Measurements from ENCODE around the gene ADGRD2. TPM values are rescaled to one million over a fixed set of nuclear protein-coding genes. Genes with fewer than 3 reads are reported as not detected.

The ADGRD2 gene
- polyA plus RNA-seq, 3 donors, result not detected

DNA sequence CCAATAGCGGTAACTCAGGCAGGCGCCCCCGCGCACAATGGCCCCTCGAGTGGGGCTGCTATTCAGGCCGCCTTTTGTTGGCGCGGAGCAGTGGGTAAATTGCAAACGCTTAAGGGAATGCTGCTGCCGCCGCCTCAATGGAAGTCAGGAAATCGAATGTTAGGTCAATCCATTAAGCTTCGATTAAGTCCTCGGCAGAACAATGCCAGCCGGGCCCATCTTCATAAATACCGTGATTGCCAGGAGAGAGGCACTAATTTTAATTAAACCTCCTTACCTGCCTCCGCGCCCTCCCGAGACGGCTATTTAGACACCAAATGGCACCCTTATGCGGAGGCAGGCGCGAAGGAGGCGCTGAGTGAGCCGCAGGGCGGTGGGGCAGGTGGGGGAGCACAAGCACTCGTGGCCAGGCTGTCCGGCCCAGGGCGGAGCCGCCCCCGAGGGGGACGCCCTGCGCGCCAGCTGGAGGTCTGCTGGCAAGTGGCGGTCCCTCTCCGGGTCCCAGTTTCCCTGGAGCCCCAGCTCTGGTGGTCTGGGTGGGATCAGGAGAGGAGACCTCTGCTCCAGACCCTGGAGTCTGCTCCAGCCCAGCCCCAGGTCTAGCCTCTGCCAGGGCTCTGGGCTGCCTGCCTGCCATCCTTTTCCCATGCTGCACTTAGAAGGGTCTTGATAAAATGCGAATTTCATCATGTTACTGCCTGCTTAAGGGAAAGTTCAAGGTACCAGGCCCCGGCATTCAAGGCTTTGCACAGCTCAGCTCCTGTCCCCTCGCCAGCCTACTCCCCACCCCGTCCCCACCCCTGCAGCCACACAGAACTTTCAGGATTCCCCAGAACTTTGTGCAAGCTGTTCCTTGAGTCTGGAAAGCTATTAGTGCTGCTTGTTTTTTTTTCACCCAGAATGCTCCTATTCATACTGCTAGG is 37.3 kb downstream of the ADGRD2 start:
- WGBS, 3 donors, result 37 to 46% (median 45%) methylated on average over 40 of the region's 40 CpGs

GRCh38 chr9:124488641-124489210 is 38.5 kb downstream of the ADGRD2 start:
- WGBS, 3 donors, result 90 to 93% (median 91%) methylated on average over 6 to 8 of the region's 8 CpGs
- no peak overlapping the region for H3K27ac ChIP-seq (ENCODE audit: low read depth, low read length)

More for the DNA sequence above, 37.3 kb downstream of the ADGRD2 start:
- no peak overlapping the region for H3K27ac ChIP-seq (ENCODE audit: low read depth, low read length)

DNA sequence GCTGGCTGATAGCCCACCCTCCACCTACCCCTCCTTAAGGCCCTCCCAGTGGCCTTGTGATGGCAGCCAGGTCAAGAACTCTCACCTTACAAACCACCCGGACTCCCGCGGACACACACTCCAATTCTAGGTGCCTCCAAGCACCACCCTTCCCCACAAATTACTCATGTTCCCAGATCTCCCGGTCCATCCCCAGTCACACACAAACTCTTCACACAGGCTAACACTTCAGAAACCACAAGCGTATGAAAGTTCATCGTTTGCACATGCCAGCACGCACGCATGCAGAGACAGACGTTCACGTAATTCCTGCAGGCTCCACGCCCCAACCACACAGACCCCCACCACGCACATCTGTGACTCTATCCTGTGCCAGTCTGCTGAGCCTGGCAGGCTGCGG is 39.0 kb downstream of the ADGRD2 start:
- WGBS, 3 donors, result 51 to 78% (median 71%) methylated on average over 13 of the region's 13 CpGs
- H3K27ac ChIP-seq (ENCODE audit: low read depth, low read length), result no peak overlapping the region

GRCh38 chr9:124490004-124490403 is 39.8 kb downstream of the ADGRD2 start:
- 76 to 83% (median 80%) methylated on average over 2 of the region's 2 CpGs for WGBS, 3 donors
- H3K27ac ChIP-seq (ENCODE audit: low read depth, low read length), result no peak overlapping the region

DNA sequence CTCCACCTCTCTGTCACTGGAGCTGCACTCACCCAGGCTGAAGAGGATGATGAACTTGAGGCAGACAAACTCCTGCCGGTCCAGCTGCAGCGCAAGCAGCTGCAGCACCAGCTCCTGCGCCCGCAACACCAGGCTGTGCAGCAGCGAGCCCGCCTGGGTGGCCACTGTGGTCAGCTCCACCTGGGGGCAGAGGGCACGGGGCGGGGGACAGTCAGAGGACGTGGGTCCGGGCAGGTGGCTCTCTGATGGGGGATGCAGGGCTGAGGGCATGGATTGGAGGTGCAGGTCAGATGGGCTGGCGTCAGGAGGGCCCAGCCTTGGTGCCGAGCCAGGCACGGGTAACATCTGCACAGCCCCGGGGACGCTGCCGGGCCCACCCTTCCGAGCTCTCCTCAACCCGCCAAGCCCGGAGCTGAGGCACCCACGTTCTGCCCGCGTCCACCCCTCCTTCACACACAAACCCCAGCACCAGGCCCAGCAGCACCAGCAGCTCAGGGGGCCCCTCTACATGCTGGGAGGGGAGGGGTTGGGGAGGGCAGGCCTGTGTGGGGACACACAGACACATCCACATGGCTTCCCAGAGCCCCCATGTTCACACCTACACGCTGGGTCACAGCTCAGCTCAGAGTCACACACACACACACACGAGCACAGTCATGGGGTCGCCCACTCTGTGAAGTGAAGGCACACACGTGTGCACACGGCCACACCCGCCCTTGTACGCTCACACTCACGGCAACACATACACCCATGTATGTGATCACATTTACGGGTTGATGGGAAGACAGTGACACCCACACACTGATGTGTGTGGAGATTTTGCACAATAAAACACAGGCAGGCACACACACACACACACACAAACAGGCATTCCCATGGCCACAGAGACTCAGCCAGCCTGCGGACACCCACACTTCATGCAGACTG is 41.1 kb downstream of the ADGRD2 start:
- no peak overlapping the region for H3K27ac ChIP-seq (ENCODE audit: low read depth, low read length)

DNA sequence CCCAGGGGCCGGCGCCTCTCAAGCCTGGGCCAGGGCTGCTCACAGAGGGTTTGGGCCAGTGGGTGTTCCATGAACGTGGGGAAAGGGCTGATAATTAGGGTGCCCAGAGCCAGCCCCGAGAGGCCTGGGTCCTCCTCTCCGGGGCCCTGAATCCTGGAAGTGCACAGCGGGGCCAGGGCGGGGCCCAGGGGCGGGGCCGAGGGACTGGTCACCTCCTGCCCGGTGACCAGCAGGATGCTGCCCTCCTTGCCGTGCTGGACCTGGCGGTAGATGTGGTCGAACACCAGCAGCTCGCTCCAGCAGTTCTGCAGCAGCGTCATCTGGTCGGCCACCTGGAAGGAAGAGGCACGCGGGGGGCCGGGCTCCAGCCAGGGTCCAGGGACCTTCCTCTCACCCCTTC is 42.6 kb downstream of the ADGRD2 start:
- no peak overlapping the region for H3K27ac ChIP-seq (ENCODE audit: low read depth, low read length)
- 77 to 85% (median 78%) methylated on average over 10 to 19 of the region's 19 CpGs for WGBS, 3 donors

More for the DNA sequence above, 41.1 kb downstream of the ADGRD2 start:
- 74 to 87% (median 81%) methylated on average over 25 to 32 of the region's 32 CpGs for WGBS, 3 donors

- H3K27ac ChIP-seq (ENCODE audit: low read depth, low read length), result no peak overlapping the region
- 81 to 88% (median 85%) methylated on average over 4 of the region's 4 CpGs for WGBS, 3 donors
Observed at GRCh38 chr9:124493218-124493617, 43.0 kb downstream of the ADGRD2 start.

DNA sequence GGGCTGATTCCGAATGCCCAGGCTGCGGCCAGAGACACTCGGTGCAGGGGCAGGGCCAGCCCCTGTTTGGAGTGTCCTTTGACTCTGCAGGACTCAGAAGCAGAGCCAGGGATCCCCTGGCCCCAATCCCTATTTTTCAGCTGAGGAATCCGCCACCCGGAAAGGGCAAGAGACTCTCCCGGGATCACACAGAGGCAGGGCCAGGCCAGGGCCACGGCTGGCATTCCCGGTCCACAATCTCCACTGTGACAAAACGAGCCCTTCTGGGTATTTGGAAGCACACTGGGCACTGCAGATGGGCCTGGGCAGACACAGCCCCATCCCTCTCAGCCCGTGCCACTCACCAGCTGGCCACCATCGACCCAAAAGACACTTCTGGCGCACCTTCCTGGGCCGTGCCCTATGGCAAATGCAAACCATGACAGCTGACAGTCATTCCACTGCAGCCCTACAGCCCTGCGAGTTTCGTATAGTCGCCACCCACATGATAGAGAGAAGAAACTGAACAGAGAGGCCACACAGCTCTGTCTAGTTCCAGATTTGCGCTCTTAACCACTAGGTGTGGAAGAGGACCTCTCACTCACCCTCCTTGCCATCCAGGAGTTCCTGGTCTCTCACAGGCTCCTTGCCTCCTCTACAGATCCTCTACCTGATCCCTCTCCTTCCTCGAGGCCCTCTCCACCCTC is 43.7 kb downstream of the ADGRD2 start:
- no peak overlapping the region for H3K27ac ChIP-seq (ENCODE audit: low read depth, low read length)
- 80 to 85% (median 84%) methylated on average over 17 to 18 of the region's 18 CpGs for WGBS, 3 donors

- 70 to 83% (median 72%) methylated on average over 31 of the region's 31 CpGs for WGBS, 3 donors
- H3K27ac ChIP-seq (ENCODE audit: low read depth, low read length), result no peak overlapping the region
Observed at GRCh38 chr9:124495126-124496074, 45.1 kb downstream of the ADGRD2 start.

- no peak overlapping the region for H3K27ac ChIP-seq (ENCODE audit: low read depth, low read length)
- 59 to 74% (median 64%) methylated on average over 3 of the region's 3 CpGs for WGBS, 3 donors
Observed at GRCh38 chr9:124496075-124496449, 45.8 kb downstream of the ADGRD2 start.

DNA sequence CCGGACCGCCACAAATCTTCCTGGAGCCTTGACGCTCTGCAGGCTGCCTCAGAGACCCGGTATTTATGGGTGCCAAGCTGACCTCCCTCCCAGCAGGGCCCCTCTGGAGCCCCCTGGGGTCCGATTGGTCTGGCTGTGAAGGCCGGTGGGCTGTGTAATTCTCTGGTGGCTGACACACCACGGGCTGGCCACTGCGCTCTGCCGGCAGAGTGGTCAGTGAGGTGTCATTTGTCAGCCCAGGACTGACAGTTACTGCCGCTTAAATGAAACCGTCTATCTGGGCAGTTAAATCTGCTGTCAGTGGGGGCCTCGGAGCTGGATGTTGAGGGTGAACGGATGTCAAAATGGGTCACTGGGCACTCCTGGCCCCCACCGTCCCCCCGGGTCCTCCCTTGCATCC is 46.2 kb downstream of the ADGRD2 start:
- WGBS, 3 donors, result 57 to 65% (median 63%) methylated on average over 15 of the region's 15 CpGs
- no peak overlapping the region for H3K27ac ChIP-seq (ENCODE audit: low read depth, low read length)

DNA sequence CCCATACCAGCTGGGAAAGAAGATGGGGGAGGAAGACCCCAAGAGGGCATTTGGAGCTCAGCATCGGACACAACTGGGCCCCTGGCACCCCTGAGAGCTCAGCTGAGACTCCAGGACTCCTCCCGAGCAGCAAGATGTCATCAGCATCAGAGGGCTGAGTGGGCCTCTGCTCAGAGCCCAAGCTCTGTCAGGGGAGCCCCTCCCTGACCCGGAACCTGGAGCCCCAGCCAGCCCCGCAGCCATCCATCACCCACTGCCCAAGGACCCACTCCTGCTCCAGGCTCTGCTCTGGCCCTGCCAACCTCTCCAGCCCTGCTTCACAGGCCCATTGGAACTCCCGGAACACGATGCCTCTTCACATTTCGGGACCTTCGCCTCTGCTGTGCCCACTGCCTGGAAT is 47.2 kb downstream of the ADGRD2 start:
- no peak overlapping the region for H3K27ac ChIP-seq (ENCODE audit: low read depth, low read length)
- WGBS, 3 donors, result 81 to 95% (median 86%) methylated on average over 8 of the region's 8 CpGs

DNA sequence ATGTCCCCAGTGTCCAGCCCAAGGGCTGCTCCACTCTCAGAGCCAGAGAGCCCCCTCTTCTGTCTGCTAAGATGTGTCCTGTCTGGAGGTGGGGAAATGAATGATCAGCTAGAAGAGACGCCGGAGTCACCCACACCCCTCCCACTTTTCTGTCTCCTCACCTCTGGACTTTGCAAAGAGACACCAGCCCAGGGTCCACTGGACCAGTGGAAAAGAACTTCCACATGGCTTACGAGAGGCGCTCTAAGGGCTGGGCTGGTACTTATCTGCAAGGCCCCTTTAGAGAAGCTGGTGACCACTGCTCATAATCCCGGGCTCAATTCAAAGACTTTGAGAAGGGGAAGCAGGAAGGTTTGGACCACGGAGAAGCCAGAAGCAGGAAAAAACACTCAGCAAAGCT is 47.8 kb downstream of the ADGRD2 start:
- H3K27ac ChIP-seq (ENCODE audit: low read depth, low read length), result no peak overlapping the region
- WGBS, 3 donors, result 64 to 72% (median 69%) methylated on average over 6 of the region's 6 CpGs

GRCh38 chr9:124498499-124499146 is 48.4 kb downstream of the ADGRD2 start:
- 73 to 77% (median 76%) methylated on average over 15 of the region's 15 CpGs for WGBS, 3 donors
- no peak overlapping the region for H3K27ac ChIP-seq (ENCODE audit: low read depth, low read length)

DNA sequence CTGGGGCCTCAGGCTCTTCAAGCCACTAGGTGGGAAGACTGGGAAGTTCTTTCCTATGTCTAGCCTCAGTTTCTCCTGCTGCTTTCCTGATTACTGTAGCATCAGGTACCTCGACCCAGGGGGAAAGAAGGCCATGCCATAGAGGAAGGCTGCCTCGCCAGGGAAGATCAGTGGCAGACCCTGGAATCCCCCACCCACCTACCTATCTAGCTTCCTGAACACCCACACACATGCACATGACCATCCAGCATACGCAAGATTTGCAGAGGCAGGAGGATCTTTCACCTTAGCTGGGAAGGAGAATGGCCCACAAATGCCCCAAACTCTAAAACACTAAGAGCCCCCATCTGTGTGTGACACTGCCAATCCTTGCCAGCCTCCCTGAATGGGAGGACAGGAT is 49.0 kb downstream of the ADGRD2 start:
- WGBS, 3 donors, result 78 to 84% (median 79%) methylated on average over 3 of the region's 3 CpGs

DNA sequence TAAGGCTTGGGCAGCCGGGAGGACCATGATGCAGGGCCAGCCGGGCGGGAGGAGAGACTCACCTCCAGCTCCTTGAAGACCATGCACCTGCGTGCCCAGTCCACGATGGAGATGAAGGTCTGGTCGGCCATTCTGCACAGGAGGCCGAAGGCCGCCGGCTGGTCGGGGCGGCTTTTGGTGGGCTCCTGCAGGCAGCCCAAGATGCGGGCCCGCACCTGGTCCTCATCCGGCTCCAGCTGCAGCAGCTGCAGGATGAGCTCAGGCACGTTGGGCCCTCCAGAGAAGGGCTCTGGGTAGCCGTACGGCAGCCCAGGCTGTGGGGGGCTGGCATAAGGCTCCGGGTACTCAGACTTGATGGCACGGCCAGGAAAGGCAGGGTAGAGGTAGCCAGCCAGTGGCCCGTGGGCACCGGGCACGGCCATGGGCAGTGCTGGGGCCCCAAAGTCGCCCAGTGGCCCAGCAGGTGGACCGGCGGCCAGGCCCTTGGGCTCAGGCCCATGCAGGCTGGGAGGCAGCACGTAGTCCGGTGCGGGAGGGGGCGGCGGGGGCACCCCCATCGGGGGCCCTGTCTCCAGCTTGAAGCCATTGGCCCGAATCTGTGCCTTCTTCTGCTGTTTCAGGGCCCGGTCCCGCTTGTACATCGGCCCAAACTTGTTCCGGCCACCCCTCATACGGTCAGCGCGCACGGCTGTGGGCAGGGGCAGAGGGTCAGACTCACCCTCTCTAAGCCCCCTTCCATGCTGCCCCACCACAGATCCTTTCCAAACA is 50.0 kb downstream of the ADGRD2 start:
- WGBS, 3 donors, result 87 to 91% (median 91%) methylated on average over 40 of the region's 40 CpGs
- H3K27ac ChIP-seq (ENCODE audit: low read depth, low read length), result no peak overlapping the region

More for the DNA sequence above, 49.0 kb downstream of the ADGRD2 start:
- H3K27ac ChIP-seq (ENCODE audit: low read depth, low read length), result no peak overlapping the region
